Measurements from ENCODE around the gene KLHL15. TPM values are rescaled to one million over a fixed set of nuclear protein-coding genes. Genes with fewer than 3 reads are reported as not detected.

The KLHL15 gene
- total and polyA plus RNA-seq, 2 of the 13 experiments (the other 11 are each of a cell fraction or from before 2014, with no cell fraction given) = 2.8 to 5.5 TPM

DNA sequence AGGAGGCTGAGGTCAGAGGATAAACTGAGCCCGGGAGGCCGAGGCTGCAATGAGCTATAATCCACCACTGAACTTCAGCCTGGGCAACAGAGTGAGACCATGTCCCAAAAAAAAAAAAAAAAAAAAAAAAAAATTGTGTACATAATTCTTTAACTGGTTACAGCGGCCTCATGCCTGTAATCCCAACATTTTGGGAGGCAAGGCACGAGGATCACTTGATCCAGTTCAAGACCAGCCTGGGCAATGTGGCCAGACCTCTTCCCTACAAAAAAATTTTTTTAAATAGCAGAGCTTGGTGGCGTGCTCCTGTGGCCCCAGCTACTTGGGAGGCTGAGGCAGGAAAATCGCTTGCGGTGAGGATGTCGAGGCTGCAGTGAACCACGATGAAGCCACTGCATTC lies 9.3 kb downstream of the KLHL15 start (continued):
- TF ChIP-seq ZXDC (CRISPR knock-in tag; IDR thresholded peaks at IDR 0.05) (no peak), YEATS4 (CRISPR knock-in tag; IDR thresholded peaks at IDR 0.05; ENCODE audit: borderline replicate concordance) (no peak), ZNF619 (CRISPR knock-in tag; IDR thresholded peaks at IDR 0.05) (no peak), ZBTB20 (CRISPR knock-in tag; IDR thresholded peaks at IDR 0.05; ENCODE audit: borderline replicate concordance, low read depth) (no peak), IRF2 (CRISPR knock-in tag; IDR thresholded peaks at IDR 0.05) (no peak), SOX6 (IDR thresholded peaks at IDR 0.05) (no peak), SOX6 (CRISPR knock-in tag; IDR thresholded peaks at IDR 0.05) (no peak), REPIN1 (CRISPR knock-in tag; IDR thresholded peaks at IDR 0.05; ENCODE audit: borderline replicate concordance, low read depth) (no peak), ZMAT3 (CRISPR knock-in tag; conservative IDR thresholded peaks at IDR 0.05) (no peak), MEF2D (CRISPR knock-in tag; IDR thresholded peaks at IDR 0.05) (no peak)

DNA sequence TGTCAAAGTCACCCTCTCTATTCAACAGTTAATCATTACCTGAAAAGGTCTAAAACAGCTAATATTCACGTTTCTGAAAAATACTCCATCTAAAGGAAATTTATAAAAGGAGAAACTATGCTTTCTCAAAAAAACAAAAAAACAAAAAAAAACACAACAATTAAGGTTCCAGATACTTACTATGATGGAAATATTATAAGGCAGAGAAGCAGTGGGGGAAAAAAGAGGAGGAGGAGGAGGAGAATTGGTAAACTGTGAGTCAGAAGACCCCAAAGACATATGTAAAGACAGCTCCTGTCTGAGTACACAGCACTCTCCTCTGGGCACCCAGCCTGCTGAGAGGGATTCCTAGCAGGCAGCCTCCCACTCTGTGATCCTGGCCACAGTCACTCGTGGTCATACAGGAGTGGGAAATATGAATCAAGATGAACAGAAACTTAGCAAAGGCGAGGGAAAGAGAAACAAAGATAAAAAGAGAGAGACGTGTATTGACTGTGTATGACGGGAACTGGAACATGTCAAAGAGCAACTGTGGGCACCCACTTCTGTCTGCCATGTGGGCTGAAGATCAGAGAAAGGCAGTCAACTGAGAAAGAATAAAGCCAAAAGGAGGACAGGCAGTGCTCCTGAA lies 12.5 kb downstream of the KLHL15 start:
- Histone ChIP-seq H4K20me1 (ENCODE audit: insufficient read depth, low read length) (no peaks in the 10 kb centered on the region), H3K27ac (ENCODE audit: extremely low read length, insufficient read depth, low read length) (peak overlapping the region; percentile 33), H3K4me2 (ENCODE audit: low read depth, low read length) (peak overlapping the region; percentile 12; the same call in 1 of the 2 replicates), H3K9ac (ENCODE audit: insufficient read depth, low read depth, low read length) (no peak overlapping the region), H3K79me2 (ENCODE audit: insufficient read depth, low read length) (peaks cover 25% of the 10 kb centered on the region), H3K4me1 (ENCODE audit: insufficient read depth, low read length) (peaks cover 16% of the 10 kb centered on the region), H3K36me3 (replicated peaks in 1 of 2; ENCODE audit: control insufficient read depth in 1 of 2, insufficient read depth in 2 of 2, low read length in 2 of 2) (0 out of 5 replicates have a peak, but pooled peaks cover 0 to 3% of the 10 kb centered on the region in 2 experiments), H3K9me3 (ENCODE audit: low read length) (no peaks in the 10 kb centered on the region), H3K4me3 (replicated peaks in 1 of 3; ENCODE audit: insufficient read depth in 1 of 3, low read depth in 2 of 3, low read length in 3 of 3) (no peak overlapping the region), H3K27me3 (ENCODE audit: control insufficient read depth in 1 of 2, insufficient read depth in 2 of 2, low read length in 2 of 2) (no peaks in the 10 kb centered on the region), H2AFZ (ENCODE audit: low read length) (no peak overlapping the region)
- in situ Hi-C loops (cut with HindIII; ENCODE audit: extremely low pct_ligation_motif_present, low pct_unique_long_range_greater_than_20kb) = no loop called here
- ChIA-PET POLR2A (interaction anchor here (1.2 kb wide), 1 partner anchor 11 kb away, joined by 3 read pairs; no protein-coding TSS in a partner anchor), CTCF (ENCODE audit: low intra/inter-chr PET ratio, low total read pairs) (no interaction called here)
- DNase-seq (ENCODE audit: low spot score) = no peak
- 52% methylated on average over 5 of the region's 5 CpGs for whole genome bisulfite sequencing (ENCODE audit: low lambda C conversion rate)
- no peak for FAIRE-seq
- peak; percentile 61 for ATAC-seq
- no TSS peak for BruUV-seq (replicated peaks)
- intact Hi-C loops (cut with micrococcal nuclease; ENCODE audit: unreplicated experiment) = no loop called here
- no peak for TF ChIP-seq ZZZ3 (CRISPR knock-in tag; IDR thresholded peaks at IDR 0.05; ENCODE audit: borderline replicate concordance)
- TF ChIP-seq KDM4B (CRISPR knock-in tag; IDR thresholded peaks at IDR 0.05) = no peak
- TF ChIP-seq MED8 (CRISPR knock-in tag; IDR thresholded peaks at IDR 0.05; ENCODE audit: insufficient replicate concordance) = no peak
- no peak for TF ChIP-seq JUNB (CRISPR knock-in tag; IDR thresholded peaks at IDR 0.05; ENCODE audit: borderline replicate concordance)
- no peak for TF ChIP-seq GFI1 (CRISPR knock-in tag; IDR thresholded peaks at IDR 0.05; ENCODE audit: borderline replicate concordance)

Data from HepG2 (cell line).